ENCODE data around the gene ACTC1. TPM values are rescaled to one million over a fixed set of nuclear protein-coding genes. Genes with fewer than 3 reads are reported as not detected.

Gene ACTC1
- total and polyA plus RNA-seq, 8 donors, result 0.94 to 4.5 (median 2.0) TPM

GRCh38 chr15:34773917-34774316, 21.4 kb downstream of the ACTC1 start:
- Histone ChIP-seq H3K9me3 (no peaks in the 10 kb centered on the region), H3K27ac (no peak overlapping the region), H3K4me3 (no peak overlapping the region), H3K36me3 (no peaks in the 10 kb centered on the region), H3K27me3 (no peaks in the 10 kb centered on the region), H3K4me1 (no peaks in the 10 kb centered on the region)
- no peak for DNase-seq
- no peak for ATAC-seq
- intact Hi-C loops (cut with DNase I), result no loop called here
- TF ChIP-seq CTCF (IDR thresholded peaks at IDR 0.05), result no peak

DNA sequence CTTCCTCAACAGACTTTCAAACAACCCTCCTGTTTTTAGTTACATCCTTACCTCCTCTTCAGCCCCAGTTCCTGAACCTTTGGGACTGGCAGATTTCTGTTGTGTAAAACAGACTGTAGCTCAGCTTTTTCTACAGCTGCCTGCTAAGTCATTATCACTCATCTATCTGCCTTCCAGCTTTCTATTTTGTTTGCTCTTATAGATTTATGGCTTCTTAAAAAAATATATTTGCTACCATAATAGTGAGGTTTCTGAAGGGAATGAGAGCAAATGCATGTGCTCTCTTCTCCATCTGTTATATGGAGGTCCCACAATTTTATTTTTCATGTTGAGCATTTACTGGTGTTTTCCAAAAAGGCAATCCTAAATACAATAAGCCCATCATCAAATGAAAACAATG, 22.3 kb downstream of the ACTC1 start:
- H3K9me3 ChIP-seq, result no peaks in the 10 kb centered on the region
- ATAC-seq, result no peak
- intact Hi-C loops (cut with DNase I), result no loop called here
- H3K4me3 ChIP-seq, result no peak overlapping the region
- H3K4me1 ChIP-seq, result no peaks in the 10 kb centered on the region
- H3K36me3 ChIP-seq, result no peaks in the 10 kb centered on the region
- TF ChIP-seq CTCF (IDR thresholded peaks at IDR 0.05), result no peak
- H3K27me3 ChIP-seq, result no peaks in the 10 kb centered on the region
- no peak overlapping the region for H3K27ac ChIP-seq
- no peak for DNase-seq

DNA sequence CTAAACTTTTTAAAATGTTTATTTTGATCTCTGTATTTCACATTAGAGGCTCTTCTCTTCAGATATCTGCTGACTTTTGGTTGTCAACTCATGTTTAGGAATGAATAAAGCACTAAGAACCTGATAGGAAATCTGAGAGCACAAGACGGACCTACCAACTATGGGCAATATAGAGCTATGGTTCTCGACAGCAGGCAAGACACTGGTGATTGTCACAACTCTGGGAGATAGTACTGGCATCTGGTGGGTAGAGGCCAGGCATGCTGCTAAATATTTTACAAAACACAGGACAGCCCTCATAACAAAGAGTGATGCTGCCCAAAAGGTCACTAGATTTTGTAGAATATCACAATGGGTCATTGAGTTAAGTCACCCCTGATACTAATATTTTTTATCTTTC, 23.0 kb downstream of the ACTC1 start:
- Histone ChIP-seq H3K4me1 (no peaks in the 10 kb centered on the region), H3K4me3 (no peak overlapping the region), H3K27me3 (no peaks in the 10 kb centered on the region), H3K27ac (no peak overlapping the region), H3K9me3 (no peaks in the 10 kb centered on the region), H3K36me3 (no peaks in the 10 kb centered on the region)
- ATAC-seq, result no peak
- no peak for DNase-seq
- no peak for TF ChIP-seq CTCF (IDR thresholded peaks at IDR 0.05)
- intact Hi-C loops (cut with DNase I), result no loop called here

DNA sequence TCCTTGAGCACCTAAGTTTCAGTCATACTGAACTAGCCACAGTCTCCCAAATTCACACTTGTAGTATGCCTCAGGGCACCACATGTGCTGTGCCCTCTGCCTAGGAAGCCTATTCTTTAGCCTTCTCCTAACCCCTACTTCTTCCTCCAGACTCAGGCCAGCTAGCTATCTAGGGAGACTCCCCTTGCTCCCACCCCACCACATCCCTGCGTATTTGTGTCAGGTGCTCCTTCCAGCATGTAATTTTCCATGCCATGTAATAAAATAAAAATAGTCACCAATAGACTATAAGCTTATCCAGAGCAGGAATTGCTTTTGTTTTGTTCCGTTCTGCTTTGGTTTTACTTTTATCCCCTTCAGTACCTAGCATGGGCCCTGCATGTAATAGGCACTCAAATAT, 25.6 kb downstream of the ACTC1 start:
- DNase-seq (no peak), ATAC-seq (no peak)
- no peak overlapping the region for H3K4me3 ChIP-seq
- intact Hi-C loops (cut with DNase I), result no loop called here
- no peaks in the 10 kb centered on the region for H3K36me3 ChIP-seq
- no peaks in the 10 kb centered on the region for H3K27me3 ChIP-seq
- no peak for TF ChIP-seq CTCF (IDR thresholded peaks at IDR 0.05)
- H3K27ac ChIP-seq, result no peak overlapping the region
- no peaks in the 10 kb centered on the region for H3K9me3 ChIP-seq
- no peaks in the 10 kb centered on the region for H3K4me1 ChIP-seq

DNA sequence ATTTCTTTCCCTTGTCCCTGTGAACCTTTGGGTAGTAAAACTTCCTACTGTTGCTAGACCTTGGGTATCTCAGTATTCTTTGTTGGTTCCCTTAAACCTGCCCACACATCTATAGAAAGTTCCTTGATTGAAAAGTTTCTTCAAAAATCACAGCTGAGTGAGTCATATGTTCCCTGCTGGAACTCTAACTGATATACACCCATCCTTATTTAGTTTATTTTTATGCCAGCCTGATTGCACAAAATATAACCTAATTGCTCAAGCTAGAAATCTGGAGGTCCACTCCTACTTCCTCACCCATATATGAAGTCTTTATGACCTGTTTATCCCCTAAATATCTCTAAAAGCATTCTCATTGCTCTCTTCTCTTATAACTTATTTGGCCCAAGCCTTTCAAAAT, 26.8 kb downstream of the ACTC1 start:
- no peak for TF ChIP-seq CTCF (IDR thresholded peaks at IDR 0.05)
- DNase-seq (no peak), ATAC-seq (no peak)
- Histone ChIP-seq H3K4me1 (no peaks in the 10 kb centered on the region), H3K9me3 (no peaks in the 10 kb centered on the region), H3K36me3 (no peaks in the 10 kb centered on the region), H3K4me3 (no peak overlapping the region), H3K27ac (no peak overlapping the region), H3K27me3 (no peaks in the 10 kb centered on the region)
- intact Hi-C loops (cut with DNase I), result no loop called here
